NCI-H187 treated with DMSO at 0.1 percent for 48 hours (cell line): ENCODE data around the gene B4GALT1.
"Not testable (repeated sequence)": the region's sequence is repeated elsewhere in the genome, so short reads cannot be mapped to it uniquely, and the experiment has no call there.

Experiments used
- DNase-seq: peaks from one replicate; lab custom pipeline; 2025; lab: John Stamatoyannopoulos, UW

The B4GALT1 gene

DNA sequence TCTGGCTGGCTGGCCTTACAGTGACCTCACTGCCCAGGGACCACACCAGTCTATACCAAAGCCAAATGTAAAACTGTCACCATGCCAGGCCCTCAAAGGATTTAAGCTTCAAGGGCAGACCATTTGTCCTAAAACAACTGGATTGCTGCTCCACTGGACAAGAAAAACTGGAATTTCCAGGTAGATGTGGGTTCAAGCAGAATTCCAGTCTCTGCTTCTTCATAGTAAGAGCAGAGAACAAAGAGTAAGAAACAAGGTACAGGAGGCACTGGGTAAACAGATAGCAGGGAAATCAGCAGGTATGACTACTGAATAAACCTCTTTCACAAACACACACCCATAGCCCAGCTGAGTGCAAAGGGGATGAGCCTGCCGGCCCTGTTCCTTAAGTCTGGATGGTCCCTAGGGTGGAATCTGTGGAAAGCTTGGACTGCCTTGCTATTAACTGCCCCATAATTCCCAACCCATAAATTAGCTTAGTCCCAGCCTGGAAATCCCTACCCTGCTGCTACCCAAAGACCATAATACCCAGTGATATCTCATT is 5.5 kb downstream of the B4GALT1 start:
- DNase-seq, result no peak

DNA sequence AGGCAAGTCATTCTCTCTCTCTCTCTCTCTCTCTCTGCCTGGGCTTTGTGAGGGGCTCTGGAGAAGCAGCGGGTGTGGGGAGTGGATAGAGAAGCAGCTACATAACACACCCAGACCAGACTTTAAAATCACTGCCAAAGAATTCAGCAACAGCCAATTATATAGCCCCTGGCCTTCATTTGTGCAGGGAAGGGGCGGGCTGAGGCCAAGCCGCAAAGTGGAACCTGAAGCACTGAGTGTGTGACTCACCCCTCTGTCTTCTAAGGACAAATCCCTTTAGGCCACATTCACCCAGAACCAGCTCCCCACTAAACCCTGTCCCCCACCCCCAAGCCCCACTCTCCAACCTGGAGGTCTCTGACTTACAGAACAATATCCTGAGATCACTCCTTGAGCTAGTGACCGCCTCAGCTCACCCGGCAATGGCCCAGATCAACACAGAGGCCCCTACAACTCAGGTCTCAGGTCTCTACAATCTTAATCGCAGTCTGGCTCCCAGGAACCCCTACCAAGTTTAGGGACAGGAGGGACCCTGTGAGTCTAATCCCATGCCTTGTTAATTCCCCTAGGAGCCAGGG is 6.0 kb downstream of the B4GALT1 start:
- no peak for DNase-seq

DNA sequence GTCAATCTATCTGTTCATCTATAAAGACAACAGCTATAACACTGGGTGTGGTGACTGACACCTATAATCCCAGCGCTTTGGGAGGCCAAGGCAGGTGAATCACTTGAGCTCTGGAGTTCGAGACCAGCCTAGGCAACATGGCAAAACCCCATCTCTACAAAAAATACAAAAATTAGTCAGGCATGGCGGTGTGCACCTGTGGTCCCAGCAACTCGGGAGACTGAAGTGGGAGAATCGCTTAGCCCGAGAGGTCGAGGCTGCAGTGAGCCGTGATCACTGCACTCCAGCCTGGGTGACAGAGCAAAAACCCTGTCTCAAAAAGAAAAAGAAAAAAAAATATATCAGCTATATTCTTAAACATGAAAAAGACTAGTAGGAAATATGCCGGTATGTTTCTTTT is 6.7 kb downstream of the B4GALT1 start:
- not testable (repeated sequence) for DNase-seq

DNA sequence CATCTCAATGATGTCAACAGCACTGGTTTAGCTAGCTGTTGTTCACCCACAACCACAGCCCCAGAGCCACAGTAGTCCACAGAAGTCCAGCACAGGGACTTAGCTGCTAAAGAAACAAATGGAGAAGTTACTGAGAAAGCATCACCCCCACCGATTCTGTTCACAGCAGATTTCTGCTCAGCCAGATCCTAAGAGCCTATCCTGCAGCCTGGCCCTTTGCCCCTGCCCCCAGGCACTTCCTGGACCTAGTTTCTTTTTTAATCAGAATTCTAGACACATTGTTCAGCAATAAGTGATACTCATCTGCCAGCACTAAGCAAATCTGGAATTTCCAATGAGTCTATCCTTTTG is 7.4 kb downstream of the B4GALT1 start:
- no peak for DNase-seq

DNA sequence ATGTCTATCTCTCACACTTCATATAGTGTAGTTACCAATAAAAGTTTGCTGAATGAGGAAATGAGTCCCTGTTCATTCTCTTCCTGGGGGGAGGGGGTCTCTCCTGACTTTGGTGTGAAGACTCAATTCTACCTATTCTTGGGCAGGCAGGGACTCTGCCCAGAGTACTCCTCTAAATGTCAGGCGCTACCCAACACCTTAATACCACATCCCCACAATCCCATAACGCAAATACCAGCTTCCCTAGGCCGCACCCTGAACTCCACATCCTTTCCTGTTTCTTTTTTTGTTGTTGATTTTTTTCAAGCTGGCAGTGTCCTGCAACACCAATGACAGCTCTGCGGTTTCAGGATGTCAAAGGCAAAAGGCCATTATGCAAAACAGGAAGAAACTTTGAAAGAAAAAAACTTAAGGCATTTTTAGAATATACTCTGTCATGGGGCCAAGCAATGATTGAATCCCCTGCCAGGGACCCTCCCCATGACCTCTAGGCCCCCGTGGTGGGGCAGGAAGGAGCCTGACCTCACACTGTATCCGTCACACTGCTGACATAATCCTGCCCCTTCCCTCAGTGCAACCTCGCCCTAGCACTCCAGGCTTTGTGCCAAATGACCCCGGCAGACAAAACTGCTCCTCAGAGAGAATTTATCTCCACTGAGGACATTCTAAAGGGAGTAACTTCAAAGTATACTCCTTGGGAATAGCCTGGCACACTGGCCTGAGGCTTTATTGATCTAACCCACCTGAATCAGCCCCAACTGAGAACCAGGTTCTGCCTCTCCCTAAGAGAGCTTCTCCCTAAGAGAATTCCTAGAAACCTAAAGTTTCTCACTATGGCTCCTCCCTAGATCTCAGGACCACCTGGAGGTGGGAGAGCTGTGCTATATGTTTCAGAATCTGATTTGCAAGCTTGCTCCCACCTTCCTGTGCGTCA is 8.0 kb downstream of the B4GALT1 start:
- DNase-seq, result no peak

DNA sequence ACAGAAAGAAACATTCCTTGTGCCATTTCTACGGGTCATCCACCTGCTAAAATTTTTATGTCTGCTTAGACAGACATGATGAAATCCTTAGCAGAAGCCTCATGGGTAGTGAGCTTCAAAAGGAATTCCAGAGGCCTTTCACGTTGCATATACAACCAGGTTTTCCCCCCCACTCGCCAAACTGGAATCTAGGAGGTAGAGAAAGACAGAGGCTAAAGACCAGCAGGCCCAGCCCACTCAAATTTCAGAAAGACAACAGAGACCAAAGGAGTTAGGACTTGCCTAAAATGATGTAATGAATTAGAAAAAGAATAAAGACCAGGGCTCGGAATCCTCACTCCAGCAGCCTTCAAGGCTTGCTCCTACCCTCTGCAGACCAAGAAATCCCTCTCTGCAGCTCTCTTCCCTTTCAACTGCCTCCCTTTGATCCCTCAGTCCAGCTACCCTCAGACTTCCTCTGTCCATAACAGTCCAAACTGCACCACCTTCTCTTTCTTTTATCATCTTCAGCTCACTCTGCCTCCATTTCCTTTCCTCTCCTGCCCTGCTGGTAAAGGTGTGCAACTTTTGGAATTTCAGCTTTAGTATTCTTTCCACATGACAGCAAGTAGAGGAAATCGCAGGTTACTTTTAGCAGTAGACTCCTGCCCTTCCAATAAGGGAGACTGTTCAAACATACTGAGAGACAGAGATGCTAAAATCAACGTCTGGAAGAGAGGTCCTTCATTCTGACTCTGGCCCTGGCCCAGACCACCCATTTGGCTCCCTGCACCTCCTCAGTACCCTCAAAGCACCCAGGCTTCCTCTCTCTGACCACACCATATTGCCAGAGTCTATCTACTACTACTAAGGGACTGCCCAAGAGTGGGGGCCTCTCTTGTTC is 8.9 kb downstream of the B4GALT1 start:
- no peak for DNase-seq

DNA sequence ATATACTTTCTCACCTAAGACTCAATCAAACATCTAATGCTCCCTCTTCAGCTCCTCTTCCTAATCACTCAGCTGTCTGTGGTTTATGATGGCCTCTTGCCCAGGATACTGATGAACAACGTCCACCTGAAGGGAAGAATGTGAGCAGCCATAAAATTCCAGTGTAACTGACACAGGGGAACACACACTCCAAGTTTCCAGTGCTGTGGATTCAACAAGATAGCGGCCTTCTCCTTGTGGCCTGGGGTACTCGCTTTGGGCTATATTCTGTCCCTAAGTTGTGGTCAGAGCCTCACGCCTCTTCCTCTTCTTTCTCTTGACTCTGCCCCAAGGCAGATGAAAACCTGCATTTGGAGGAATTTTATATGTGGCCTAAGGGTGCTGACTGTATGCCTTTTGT is 11.7 kb downstream of the B4GALT1 start:
- no peak for DNase-seq

DNA sequence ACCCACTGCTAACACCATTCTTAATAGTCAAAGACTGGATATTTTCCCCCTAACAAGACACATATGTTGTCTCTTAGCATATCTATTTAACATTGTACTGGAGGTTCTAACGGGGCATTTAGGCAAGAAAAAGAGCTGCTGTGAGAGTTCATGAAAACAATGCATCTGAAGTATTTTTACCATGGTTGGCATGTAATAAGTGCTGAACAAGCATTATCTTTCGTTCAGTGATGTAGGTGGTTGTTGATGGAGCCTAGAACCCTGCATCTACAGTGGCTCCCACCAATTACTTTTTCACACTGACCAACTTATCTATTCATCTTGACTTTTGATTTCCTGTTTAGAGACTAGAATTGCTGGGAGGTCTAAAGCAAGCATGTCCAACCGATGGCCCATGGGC is 12.8 kb downstream of the B4GALT1 start:
- DNase-seq, result no peak

DNA sequence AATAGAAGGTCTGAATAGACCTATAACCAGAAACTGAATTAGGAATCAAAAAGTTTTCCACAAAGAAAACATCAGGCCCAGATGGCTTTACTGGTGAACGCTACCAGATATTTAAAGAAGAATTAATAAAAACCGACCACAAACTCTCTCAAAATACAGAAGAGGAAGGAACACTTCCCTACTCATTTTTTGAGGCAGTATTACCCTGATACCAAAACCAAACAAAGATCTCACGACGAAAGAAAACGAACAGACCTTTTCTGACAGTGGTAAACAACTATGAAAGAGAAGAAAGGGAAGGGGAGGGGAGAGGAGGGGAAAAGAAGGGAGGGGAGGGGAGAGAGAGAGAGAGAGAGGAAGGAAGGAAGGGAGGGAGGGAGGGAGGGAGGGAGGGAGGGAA is 13.5 kb downstream of the B4GALT1 start:
- DNase-seq, result no peak

DNA sequence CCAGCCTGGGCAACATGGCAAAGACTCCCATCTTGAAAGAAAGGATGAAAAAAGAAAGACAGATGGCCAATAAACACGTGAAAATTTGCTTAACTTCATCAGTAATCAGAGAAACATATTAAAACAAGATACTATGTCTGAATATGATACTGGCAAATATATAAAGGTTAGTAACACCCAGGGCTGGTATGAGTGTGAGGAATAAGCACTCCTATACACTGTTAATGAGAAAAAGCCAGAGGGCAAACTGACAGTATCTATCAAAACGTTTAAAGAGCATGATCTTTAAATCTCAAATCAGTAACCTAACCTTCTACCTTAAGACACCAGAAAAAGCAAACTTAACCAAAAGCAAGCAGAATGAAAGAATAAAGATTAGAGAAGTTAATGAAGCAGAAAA is 14.1 kb downstream of the B4GALT1 start:
- DNase-seq, result no peak

DNA sequence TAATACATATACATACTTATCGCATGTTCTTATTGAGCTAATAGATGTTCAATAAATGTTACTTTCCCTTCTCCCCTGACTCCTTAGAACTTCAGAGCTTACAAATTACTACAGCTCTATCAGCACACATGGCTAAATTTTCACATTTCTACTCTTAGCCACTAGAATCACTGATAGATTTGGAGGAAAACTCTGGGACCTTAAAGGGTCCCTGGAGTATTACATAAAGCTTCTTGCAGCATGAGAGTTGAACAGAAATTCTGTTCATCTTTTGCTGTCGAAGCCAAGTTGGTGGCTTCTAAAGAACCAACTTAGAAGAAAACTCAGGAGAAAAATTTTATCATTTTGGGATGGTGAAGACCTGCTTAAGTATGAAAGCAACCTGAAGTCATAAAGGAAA is 15.5 kb downstream of the B4GALT1 start:
- DNase-seq, result no peak

DNA sequence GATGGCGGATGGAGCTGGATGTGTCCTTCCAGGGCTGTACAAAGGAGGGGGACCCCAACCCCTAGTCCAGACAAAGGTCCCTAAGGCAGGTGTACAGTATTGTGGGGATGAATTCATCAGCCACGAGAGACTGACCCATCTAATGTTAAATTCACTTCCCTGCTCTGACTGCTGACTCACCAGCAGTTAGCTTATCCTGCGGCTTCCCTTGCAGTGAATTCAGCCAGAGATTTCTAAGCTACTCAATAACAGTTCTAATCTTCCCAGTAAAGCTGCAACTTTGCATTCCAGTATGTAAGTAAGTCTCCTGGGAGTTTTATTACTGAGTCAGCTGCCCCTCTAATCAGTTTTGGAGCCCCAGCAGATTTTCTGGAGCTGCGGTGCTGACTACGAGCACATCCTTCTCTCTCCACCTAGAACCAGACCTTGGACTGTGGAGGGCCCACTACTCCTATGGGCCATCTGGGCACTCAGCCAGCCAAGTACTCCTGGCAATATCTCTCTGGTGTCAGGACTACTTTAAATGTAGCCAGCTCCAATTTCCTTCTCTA is 16.1 kb downstream of the B4GALT1 start:
- no peak for DNase-seq

DNA sequence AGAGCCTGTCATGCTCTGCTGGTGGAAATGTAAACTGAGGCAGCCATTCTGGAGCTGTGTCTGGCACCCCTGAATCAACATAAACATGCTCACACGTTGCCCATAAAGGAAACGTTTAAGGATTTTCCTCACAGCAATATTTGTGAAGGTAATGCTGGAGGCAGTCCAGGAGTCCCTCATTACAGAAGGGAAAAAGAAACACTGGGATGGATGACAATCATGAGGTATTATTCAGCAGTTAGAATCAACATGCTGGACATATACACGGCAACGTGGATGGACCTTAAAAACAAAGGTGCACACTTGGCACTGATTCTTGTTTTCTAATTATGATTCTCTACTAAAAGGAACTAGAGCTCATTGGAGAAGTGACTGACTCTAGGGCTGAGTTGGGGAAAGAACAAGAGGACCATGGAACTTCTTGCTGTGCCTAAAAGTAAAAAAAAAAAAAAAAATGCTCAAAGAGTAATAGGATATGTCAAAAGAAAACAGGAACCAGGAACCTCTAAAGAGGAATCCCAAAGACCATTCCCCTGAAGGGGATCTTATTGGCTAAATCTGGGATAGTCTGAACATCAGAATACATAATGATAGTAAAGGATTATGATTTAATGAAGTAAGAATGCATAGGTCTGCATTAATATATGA is 18.6 kb downstream of the B4GALT1 start:
- no peak for DNase-seq

DNA sequence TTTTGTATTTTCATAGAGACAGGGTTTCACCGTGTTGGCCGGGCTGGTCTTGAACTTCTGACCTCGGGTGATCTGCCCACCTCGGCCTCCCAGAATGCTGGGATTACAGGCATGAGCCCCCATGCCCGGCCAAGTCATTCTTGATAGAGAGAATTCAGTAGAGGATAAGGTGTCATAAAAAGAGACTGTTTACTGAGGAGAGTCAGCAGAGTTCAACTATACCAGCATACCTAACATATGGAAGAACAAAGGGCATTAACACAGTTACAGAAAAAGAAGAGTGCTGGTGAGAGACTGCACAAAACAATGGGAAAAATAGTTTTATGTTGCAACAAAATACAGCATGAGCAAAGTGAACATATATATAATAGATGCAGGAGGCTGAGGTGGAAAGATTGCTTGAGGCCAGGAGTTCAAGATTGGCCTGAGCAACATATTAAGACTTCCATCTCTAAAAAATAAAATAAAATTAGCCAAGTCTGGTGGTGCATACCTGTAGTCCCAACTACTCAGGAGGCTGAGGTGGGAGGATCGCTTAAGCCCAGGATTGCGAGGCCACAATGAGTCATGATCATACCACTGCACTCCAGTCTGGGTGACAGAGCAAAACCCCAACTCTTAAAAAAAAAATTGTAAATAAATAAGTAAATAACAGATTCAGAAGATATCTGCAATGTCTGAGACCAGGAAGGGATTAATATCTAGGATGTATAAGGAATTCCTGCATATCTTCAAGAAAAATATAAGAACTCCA is 19.5 kb downstream of the B4GALT1 start:
- no peak for DNase-seq

DNA sequence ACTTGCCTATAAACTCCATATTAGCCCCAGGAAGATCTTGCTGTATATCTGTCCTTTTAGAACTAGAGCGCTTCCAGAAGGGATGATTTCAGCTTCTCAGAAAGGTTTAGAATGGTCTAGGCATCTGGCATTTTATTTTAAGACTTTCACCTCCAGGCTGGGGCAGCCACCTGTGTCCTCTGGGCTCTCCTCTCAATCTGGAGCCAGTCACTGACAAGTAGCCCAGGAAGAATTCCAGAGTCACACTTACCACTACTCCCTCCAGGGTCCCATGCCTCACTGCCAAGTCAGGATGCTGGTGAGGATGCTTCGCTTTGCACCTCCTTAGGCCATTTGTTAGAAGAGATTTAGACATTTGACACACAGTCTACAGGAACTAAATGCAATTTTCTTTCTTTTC is 20.8 kb downstream of the B4GALT1 start:
- no peak for DNase-seq

DNA sequence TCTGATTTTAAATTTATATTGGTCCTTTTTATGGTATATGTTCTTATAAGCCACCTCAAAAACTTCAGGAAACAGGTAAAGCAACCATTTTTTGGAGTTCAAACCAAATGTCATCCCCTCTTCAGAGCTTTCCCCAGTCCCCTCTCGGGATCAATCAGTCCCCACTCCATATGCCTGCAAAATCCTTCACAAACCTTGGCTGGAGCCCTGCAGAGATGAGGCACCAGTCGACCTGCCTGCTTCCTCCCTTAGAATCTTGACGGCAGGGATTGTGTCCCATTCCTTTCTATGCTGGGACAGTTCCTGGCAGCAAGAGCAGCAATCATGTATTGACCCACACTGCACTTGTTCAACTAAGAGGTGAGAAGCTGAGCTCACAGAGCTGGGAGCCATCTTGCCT is 22.6 kb downstream of the B4GALT1 start:
- no peak for DNase-seq

DNA sequence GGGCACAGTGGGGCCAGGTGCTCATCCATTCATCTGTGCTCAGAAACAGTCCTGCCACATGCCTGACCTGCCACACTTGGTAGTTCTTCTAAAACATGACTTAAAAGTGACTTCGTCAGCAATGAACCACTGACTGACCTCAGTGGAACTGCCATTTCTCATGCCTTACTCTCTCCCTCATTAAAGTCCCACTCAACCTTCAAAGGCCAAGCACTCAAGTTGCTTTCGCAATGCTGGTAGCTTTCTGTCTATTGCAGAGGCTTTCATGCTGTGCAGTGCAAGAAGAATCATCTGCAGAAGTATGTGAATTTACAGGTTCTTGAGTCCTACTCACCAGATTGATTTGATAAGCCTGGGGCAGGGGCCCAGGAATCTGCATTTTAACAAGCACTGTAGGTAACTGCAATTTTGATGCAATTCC is 23.9 kb downstream of the B4GALT1 start:
- DNase-seq, result no peak

DNA sequence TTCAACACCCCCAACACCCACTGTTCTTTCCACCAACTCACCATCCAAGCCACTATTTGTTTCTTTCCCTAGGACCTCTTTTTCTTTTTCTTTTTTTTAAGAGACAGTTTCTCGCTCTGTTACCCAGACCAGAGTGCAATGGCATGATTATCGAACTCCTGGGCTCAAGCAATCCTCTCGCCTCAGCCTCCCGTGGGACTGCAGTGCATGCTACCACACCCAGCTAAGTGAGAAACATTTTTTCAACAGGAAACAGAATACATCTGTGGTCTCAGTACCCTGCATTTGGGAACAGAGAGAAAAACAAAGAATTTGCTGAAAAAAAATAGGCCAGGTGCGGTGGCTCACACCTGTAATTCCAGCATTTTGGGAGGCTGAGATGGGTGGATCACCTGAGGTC is 24.6 kb downstream of the B4GALT1 start:
- no peak for DNase-seq

DNA sequence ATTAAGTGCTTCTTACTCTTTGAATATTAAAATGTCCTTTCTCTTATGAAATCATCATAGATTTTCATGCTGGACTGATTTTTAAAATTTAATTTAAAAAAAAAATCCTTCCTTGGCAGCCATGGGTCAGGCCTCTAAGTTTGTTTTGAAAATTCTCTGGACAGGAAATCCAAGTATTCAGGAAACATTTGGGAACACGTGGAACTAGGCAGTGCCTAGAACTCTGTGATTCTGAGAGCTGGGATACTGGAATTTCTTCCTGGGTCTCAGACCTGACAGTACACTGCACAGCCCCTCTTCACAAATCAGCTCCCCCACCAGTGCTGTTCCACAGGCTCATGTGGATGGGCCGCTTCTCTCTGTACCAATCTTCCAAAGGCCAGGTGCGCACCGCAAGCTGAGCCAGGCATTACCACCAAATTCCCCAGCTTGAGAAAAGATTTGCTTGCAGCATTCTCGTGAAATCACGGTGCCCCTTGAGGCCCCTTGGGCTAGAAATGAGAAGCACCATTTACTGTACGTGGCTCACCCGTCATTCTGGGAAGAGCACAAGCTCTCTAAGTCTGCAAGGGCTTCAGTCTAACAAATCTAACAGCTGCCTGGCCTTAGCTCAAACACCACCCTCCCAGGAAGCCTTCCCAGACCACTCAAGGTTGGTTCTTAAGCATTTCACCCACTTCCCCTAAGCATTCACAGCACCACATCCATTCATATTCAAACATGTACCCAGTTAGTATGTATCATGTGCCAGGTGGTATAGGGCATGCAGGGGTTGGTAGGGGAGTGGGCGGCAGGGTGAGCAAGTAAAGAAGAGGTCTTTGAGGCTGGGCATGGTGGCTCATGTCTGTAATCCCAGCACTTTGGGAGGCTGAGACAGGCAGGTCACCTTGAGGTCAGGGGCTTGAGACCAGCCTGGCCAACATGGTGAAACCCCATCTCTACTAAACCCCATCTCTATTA is 26.5 kb downstream of the B4GALT1 start:
- DNase-seq, result no peak
